WTC11 (cell line): Measurements from ENCODE around the gene PSMB9. TPM values are rescaled to one million over a fixed set of nuclear protein-coding genes. Genes with fewer than 3 reads are reported as not detected.
A peak's percentile ranks its signal among the peaks of the same experiment; 100 is the strongest.
"Not testable (repeated sequence)": the region's sequence is repeated elsewhere in the genome, so short reads cannot be mapped to it uniquely, and the experiment has no call there.

ENCODE experiments used
- ATAC-seq: fragments of 200-7000 bp; cut with Tn5 transposase; 2 replicates; pipeline ENCODE4 v1.10.0; 2021; ENCODE audit warnings: mild to moderate bottlenecking, moderate library complexity
- CTCF ChIA-PET: fragments of 300-600 bp; sonication (Branson Sonifier 250); formaldehyde crosslinking; loops from one replicate; lab custom pipeline; 2021; ENCODE audit warnings: antibody characterized with exemption; lab: Charles Lee
- POLR2A ChIA-PET: fragments of 350-600 bp; sonication (Branson Sonifier 250); formaldehyde crosslinking; loops from one replicate; lab custom pipeline; 2021; ENCODE audit warnings: antibody characterized with exemption; lab: Charles Lee
- DNase-seq: peaks from one replicate; pipeline ENCODE4 v3.0.0; 2021; ENCODE audit warnings: low spot score
- H3K27ac Mint-ChIP-seq: 2 replicates; pipeline ENCODE4 v1.8.0; 2021; ENCODE audit warnings: mixed read lengths
- H3K27me3 Mint-ChIP-seq: 2 replicates; pipeline ENCODE4 v1.8.0; 2021; ENCODE audit warnings: low read depth, mild to moderate bottlenecking, moderate library complexity, mixed read lengths
- H3K36me3 Mint-ChIP-seq: 2 replicates; pipeline ENCODE4 v1.8.0; 2021; ENCODE audit warnings: mixed read lengths
- H3K4me1 Mint-ChIP-seq: 2 replicates; pipeline ENCODE4 v1.8.0; 2022; ENCODE audit warnings: mixed read lengths
- H3K4me3 Mint-ChIP-seq: 2 replicates; pipeline ENCODE4 v1.8.0; 2021; ENCODE audit warnings: mild to moderate bottlenecking, moderate library complexity, mixed read lengths
- H3K9me3 Mint-ChIP-seq: 2 replicates; pipeline ENCODE4 v1.8.0; 2021; ENCODE audit warnings: mixed read lengths
- E2F1 ChIP-seq: sonication (generic); formaldehyde crosslinking; IDR thresholded peaks from 2 replicates; pipeline ENCODE4 v1.8.0; 2022; ENCODE audit warnings: mild to moderate bottlenecking, missing genetic modification reagents
- ELF4 ChIP-seq: sonication (generic); formaldehyde crosslinking; IDR thresholded peaks from 2 replicates; pipeline ENCODE4 v1.8.1; 2022; ENCODE audit warnings: low read depth, mild to moderate bottlenecking, moderate library complexity, missing genetic modification reagents
- ETV6 ChIP-seq: sonication (generic); formaldehyde crosslinking; IDR thresholded peaks from 2 replicates; pipeline ENCODE4 v1.8.1; 2022; ENCODE audit warnings: mild to moderate bottlenecking, missing genetic modification reagents
- FOXP1 ChIP-seq: sonication (generic); formaldehyde crosslinking; IDR thresholded peaks from 2 replicates; pipeline ENCODE4 v1.8.0; 2022; ENCODE audit warnings: missing genetic modification reagents, mild to moderate bottlenecking, moderate library complexity, borderline replicate concordance
- FOXP4 ChIP-seq: sonication (generic); formaldehyde crosslinking; IDR thresholded peaks from 2 replicates; pipeline ENCODE4 v1.8.0; 2022; ENCODE audit warnings: mild to moderate bottlenecking, missing genetic modification reagents
- HMGA2 ChIP-seq: fragments of 250-450 bp; sonication (Bioruptor Pico); IDR thresholded peaks from 2 replicates; pipeline ENCODE4 v1.4.0; 2021; ENCODE audit warnings: mild to moderate bottlenecking, moderate library complexity
- IRF1 ChIP-seq: sonication (generic); formaldehyde crosslinking; IDR thresholded peaks from 2 replicates; pipeline ENCODE4 v1.8.0; 2023; ENCODE audit warnings: missing genetic modification reagents
- TP53 ChIP-seq: sonication (generic); formaldehyde crosslinking; IDR thresholded peaks from 2 replicates; pipeline ENCODE4 v1.8.1; 2023; ENCODE audit warnings: mild to moderate bottlenecking, missing genetic modification reagents
- ZBTB21 ChIP-seq: sonication (generic); formaldehyde crosslinking; IDR thresholded peaks from 2 replicates; pipeline ENCODE4 v1.8.1; 2023; ENCODE audit warnings: mild to moderate bottlenecking, missing genetic modification reagents, borderline replicate concordance
- ZBTB43 ChIP-seq: sonication (generic); formaldehyde crosslinking; IDR thresholded peaks from 2 replicates; pipeline ENCODE4 v1.8.1; 2023; ENCODE audit warnings: mild to moderate bottlenecking, missing genetic modification reagents
- ZNF219 ChIP-seq: sonication (generic); formaldehyde crosslinking; IDR thresholded peaks from 2 replicates; pipeline ENCODE4 v1.8.0; 2023; ENCODE audit warnings: missing genetic modification reagents, mild to moderate bottlenecking, borderline replicate concordance
- total RNA-seq: library from RNA; stranded (reverse); gene quantifications from 3 replicates; pipeline ENCODE4 v1.2.3, GENCODE V29; 2021
- TF ChIP-seq, protein P1 (sequence below): fragments of 200-600 bp; IDR thresholded peaks from 2 replicates; pipeline ENCODE4 v1.8.0; 2022; ENCODE audit warnings: antibody characterized with exemption
- TF ChIP-seq, protein P2 (sequence below): sonication (generic); formaldehyde crosslinking; IDR thresholded peaks from 2 replicates; pipeline ENCODE4 v1.8.1; 2023; ENCODE audit warnings: mild to moderate bottlenecking, moderate library complexity, missing genetic modification reagents
- TF ChIP-seq, protein P3 (sequence below): sonication (generic); formaldehyde crosslinking; IDR thresholded peaks from 2 replicates; pipeline ENCODE4 v1.8.1; 2022; ENCODE audit warnings: low read depth, missing genetic modification reagents, borderline replicate concordance
- TF ChIP-seq, protein P4 (sequence below): sonication (generic); formaldehyde crosslinking; conservative IDR thresholded peaks from 2 replicates; pipeline ENCODE4 v1.8.1; 2023; ENCODE audit warnings: mild to moderate bottlenecking, low read depth, missing genetic modification reagents, moderate library complexity

Gene PSMB9
- total RNA-seq, 1 experiment from 2014 or later, result 1.8 TPM

DNA sequence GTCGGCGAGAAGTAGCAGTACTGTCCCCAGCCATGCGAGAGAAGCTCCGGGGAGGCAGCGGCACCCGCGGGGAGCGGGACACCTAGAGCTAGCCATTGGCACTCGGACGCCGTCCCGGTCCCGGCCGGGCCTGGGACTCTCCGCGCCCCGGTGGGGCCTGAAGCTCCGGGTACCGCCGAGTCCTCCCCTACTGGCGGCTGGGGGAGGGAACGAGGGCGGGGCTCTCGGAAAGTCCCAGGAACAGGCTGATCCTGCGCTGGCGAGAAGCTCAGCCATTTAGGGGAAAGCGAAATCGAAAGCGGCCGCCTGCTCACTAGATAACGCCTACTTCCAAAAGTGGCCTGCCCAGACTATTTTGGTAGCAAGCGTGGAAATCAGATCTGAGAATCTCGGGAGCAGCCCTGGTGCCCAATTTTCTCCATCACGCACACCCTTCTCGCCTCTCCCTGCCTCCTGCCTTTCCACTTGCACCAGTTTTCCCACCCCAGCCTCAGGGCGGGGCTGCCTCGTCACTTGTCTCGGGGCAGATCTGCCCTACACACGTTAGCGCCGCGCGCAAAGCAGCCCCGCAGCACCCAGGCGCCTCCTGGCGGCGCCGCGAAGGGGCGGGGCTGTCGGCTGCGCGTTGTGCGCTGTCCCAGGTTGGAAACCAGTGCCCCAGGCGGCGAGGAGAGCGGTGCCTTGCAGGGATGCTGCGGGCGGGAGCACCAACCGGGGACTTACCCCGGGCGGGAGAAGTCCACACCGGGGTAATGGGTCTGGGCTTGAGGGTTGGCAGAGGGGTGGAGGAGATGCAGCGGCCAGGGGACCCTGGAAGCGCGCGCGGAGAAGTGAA lies at the start of gene PSMB9, which contains the start of gene TAP1 (continued):
- TF ChIP-seq FOXP1 (CRISPR knock-in tag), result peak; percentile 50; the same call in 1 of the 2 replicates
- TF ChIP-seq, protein P1, sequence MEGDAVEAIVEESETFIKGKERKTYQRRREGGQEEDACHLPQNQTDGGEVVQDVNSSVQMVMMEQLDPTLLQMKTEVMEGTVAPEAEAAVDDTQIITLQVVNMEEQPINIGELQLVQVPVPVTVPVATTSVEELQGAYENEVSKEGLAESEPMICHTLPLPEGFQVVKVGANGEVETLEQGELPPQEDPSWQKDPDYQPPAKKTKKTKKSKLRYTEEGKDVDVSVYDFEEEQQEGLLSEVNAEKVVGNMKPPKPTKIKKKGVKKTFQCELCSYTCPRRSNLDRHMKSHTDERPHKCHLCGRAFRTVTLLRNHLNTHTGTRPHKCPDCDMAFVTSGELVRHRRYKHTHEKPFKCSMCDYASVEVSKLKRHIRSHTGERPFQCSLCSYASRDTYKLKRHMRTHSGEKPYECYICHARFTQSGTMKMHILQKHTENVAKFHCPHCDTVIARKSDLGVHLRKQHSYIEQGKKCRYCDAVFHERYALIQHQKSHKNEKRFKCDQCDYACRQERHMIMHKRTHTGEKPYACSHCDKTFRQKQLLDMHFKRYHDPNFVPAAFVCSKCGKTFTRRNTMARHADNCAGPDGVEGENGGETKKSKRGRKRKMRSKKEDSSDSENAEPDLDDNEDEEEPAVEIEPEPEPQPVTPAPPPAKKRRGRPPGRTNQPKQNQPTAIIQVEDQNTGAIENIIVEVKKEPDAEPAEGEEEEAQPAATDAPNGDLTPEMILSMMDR, result 0 out of 2 replicates have a peak, but pooled peaks have one; percentile 31
- TF ChIP-seq E2F1 (CRISPR knock-in tag), result 0 out of 2 replicates have a peak, but pooled peaks have one; percentile 52
- TF ChIP-seq ZNF219 (CRISPR knock-in tag), result no peak
- TF ChIP-seq IRF1, result peak; percentile 70
- 0 out of 2 replicates have a peak, but pooled peaks have one; percentile 35 for TF ChIP-seq ZBTB43 (CRISPR knock-in tag)
- TF ChIP-seq, protein P2, sequence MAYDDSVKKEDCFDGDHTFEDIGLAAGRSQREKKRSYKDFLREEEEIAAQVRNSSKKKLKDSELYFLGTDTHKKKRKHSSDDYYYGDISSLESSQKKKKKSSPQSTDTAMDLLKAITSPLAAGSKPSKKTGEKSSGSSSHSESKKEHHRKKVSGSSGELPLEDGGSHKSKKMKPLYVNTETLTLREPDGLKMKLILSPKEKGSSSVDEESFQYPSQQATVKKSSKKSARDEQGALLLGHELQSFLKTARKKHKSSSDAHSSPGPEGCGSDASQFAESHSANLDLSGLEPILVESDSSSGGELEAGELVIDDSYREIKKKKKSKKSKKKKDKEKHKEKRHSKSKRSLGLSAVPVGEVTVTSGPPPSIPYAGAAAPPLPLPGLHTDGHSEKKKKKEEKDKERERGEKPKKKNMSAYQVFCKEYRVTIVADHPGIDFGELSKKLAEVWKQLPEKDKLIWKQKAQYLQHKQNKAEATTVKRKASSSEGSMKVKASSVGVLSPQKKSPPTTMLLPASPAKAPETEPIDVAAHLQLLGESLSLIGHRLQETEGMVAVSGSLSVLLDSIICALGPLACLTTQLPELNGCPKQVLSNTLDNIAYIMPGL, result peak; percentile 92
- TF ChIP-seq ETV6 (CRISPR knock-in tag), result peak; percentile 61
- no peak for TF ChIP-seq ELF4

GRCh38 chr6:32805404-32805803 lies 48.6 kb upstream of the PSMB9 start:
- H3K4me1 Mint-ChIP-seq, CTCF ChIA-PET, H3K36me3 Mint-ChIP-seq, POLR2A ChIA-PET, H3K4me3 Mint-ChIP-seq, DNase-seq, ATAC-seq, H3K27ac Mint-ChIP-seq, H3K9me3 Mint-ChIP-seq: not testable (repeated sequence)
- peaks cover 46% of the 10 kb centered on the region for H3K27me3 Mint-ChIP-seq

GRCh38 chr6:32807020-32807580 lies 46.9 kb upstream of the PSMB9 start:
- DNase-seq, result peak; percentile 54
- CTCF ChIA-PET, result interaction anchor here (1.0 to 1.2 kb wide), 2 partner anchors 31 to 61 kb away, joined by 5 to 6 read pairs; partner anchors contain the start of gene TAP2

More at GRCh38 chr6:32807020-32807580, 46.9 kb upstream of the PSMB9 start:
- peaks cover 5% of the 10 kb centered on the region for H3K4me1 Mint-ChIP-seq
- POLR2A ChIA-PET, result no interaction called here
- no peak for TF ChIP-seq FOXP4 (CRISPR knock-in tag)
- no peak for TF ChIP-seq ETV6 (CRISPR knock-in tag)
- TF ChIP-seq ELF4, result no peak
- TF ChIP-seq TP53 (CRISPR knock-in tag), result no peak
- no peak for TF ChIP-seq HMGA2
- TF ChIP-seq, protein P3, sequence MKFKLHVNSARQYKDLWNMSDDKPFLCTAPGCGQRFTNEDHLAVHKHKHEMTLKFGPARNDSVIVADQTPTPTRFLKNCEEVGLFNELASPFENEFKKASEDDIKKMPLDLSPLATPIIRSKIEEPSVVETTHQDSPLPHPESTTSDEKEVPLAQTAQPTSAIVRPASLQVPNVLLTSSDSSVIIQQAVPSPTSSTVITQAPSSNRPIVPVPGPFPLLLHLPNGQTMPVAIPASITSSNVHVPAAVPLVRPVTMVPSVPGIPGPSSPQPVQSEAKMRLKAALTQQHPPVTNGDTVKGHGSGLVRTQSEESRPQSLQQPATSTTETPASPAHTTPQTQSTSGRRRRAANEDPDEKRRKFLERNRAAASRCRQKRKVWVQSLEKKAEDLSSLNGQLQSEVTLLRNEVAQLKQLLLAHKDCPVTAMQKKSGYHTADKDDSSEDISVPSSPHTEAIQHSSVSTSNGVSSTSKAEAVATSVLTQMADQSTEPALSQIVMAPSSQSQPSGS (CRISPR knock-in tag), result no peak
- TF ChIP-seq ZNF219 (CRISPR knock-in tag), result no peak
- TF ChIP-seq ZBTB21 (CRISPR knock-in tag), result no peak
- TF ChIP-seq, protein P4, sequence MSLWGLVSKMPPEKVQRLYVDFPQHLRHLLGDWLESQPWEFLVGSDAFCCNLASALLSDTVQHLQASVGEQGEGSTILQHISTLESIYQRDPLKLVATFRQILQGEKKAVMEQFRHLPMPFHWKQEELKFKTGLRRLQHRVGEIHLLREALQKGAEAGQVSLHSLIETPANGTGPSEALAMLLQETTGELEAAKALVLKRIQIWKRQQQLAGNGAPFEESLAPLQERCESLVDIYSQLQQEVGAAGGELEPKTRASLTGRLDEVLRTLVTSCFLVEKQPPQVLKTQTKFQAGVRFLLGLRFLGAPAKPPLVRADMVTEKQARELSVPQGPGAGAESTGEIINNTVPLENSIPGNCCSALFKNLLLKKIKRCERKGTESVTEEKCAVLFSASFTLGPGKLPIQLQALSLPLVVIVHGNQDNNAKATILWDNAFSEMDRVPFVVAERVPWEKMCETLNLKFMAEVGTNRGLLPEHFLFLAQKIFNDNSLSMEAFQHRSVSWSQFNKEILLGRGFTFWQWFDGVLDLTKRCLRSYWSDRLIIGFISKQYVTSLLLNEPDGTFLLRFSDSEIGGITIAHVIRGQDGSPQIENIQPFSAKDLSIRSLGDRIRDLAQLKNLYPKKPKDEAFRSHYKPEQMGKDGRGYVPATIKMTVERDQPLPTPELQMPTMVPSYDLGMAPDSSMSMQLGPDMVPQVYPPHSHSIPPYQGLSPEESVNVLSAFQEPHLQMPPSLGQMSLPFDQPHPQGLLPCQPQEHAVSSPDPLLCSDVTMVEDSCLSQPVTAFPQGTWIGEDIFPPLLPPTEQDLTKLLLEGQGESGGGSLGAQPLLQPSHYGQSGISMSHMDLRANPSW, result no peak
- TF ChIP-seq, all 79 proteins: peak for 0
- H3K9me3 Mint-ChIP-seq, result no peaks in the 10 kb centered on the region
- no peaks in the 10 kb centered on the region for H3K36me3 Mint-ChIP-seq
- peak; percentile 78 for ATAC-seq
- H3K27ac Mint-ChIP-seq, result no peak overlapping the region
- no peak overlapping the region for H3K4me3 Mint-ChIP-seq
- peaks cover 35% of the 10 kb centered on the region for H3K27me3 Mint-ChIP-seq
